Measurements from ENCODE around the gene TSPAN10.

The TSPAN10 gene

DNA sequence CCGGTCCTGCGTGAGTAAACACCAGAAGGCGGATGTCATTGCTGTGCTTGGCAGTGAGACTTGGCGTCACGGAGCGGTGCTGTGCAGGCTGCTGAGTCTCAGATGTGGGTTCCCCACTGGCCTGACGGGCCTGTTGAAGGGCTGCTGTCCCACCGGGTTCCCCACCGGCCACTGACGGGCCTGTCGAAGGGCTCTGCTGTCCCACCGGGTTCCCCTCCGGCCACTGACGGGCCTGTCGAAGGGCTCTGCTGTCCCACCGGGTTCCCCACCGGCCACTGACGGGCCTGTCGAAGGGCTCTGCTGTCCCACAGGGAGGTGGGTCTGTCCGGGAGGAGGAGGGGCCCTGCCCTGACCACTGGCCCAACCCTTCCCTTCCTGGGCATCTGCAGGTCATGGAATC lies 49.6 kb downstream of the TSPAN10 start:
- Histone ChIP-seq H3K36me3 (ENCODE audit: insufficient read depth, low read length) (peaks cover 51% of the 10 kb centered on the region), H3K9me3 (ENCODE audit: low read depth, low read length) (no peaks in the 10 kb centered on the region), H3K27ac (no peak overlapping the region), H3K9ac (ENCODE audit: insufficient read length) (no peak overlapping the region), H3K4me3 (no peak overlapping the region)
- DNase-seq (ENCODE audit: low read depth, low spot score): no peak
- TF ChIP-seq FOXP2 (optimal IDR thresholded peaks at IDR 0.05; ENCODE audit: control extremely low read depth, extremely low read length, insufficient read depth): no peak
- TF ChIP-seq EZH2 (IDR thresholded peaks at IDR 0.05): no peak
- no peak for TF ChIP-seq POLR2AphosphoS5 (IDR thresholded peaks at IDR 0.05; ENCODE audit: borderline replicate concordance, low read depth, low read length)

- DNase-seq (ENCODE audit: low read depth, low spot score): no peak
- no peak overlapping the region for H3K27ac ChIP-seq
- no peak overlapping the region for H3K9ac ChIP-seq (ENCODE audit: insufficient read length)
- TF ChIP-seq POLR2AphosphoS5 (IDR thresholded peaks at IDR 0.05; ENCODE audit: borderline replicate concordance, low read depth, low read length) (no peak), EZH2 (IDR thresholded peaks at IDR 0.05) (no peak), FOXP2 (optimal IDR thresholded peaks at IDR 0.05; ENCODE audit: control extremely low read depth, extremely low read length, insufficient read depth) (no peak)
- H3K9me3 ChIP-seq (ENCODE audit: low read depth, low read length): no peaks in the 10 kb centered on the region
- peaks cover 60% of the 10 kb centered on the region for H3K36me3 ChIP-seq (ENCODE audit: insufficient read depth, low read length)
- no peak overlapping the region for H3K4me3 ChIP-seq
Observed at GRCh38 chr17:81687770-81688541, 51.0 kb downstream of the TSPAN10 start.

DNA sequence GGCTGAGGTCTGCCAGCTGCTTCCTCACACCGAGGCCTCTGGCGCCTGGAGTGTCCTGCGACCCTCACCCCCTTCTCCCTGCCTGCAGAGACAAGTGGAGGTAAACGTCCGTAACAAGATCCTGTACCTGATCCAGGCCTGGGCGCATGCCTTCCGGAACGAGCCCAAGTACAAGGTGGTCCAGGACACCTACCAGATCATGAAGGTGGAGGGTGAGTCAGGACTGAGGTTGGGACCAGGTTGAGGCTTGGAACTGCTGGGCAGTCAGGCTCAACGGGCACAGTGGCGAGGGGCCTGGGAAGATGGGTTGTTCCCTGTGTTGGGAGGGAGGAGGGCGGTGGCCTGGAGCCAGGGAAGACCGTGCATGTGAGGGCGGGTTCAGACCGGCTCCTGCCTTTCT lies 51.6 kb downstream of the TSPAN10 start:
- Histone ChIP-seq H3K27ac (no peak overlapping the region), H3K9me3 (ENCODE audit: low read depth, low read length) (no peaks in the 10 kb centered on the region), H3K4me3 (no peak overlapping the region), H3K9ac (ENCODE audit: insufficient read length) (no peak overlapping the region), H3K36me3 (ENCODE audit: insufficient read depth, low read length) (peaks cover 61% of the 10 kb centered on the region)
- TF ChIP-seq EZH2 (IDR thresholded peaks at IDR 0.05) (no peak), FOXP2 (optimal IDR thresholded peaks at IDR 0.05; ENCODE audit: control extremely low read depth, extremely low read length, insufficient read depth) (no peak), POLR2AphosphoS5 (IDR thresholded peaks at IDR 0.05; ENCODE audit: borderline replicate concordance, low read depth, low read length) (no peak)
- no peak for DNase-seq (ENCODE audit: low read depth, low spot score)

DNA sequence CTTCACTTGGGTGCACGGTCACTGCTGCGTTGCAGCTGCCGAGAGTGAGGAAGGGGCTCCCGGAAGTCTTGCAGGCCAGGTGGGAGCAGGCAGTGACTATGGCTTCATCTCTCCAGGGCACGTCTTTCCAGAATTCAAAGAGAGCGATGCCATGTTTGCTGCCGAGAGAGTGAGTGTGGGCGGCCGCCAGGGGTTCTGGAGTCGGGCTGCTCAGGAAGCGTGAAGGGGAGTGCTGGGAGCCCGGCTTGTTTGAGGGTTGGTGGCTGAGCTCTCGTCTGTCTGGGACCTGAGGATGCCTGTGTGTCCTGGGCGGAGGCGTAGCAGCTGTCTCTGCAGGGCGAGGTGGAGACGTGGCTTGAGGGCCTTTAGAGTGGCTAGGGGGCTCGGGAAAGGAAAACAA lies 53.1 kb downstream of the TSPAN10 start:
- Histone ChIP-seq H3K27ac (no peak overlapping the region), H3K4me3 (no peak overlapping the region), H3K9ac (ENCODE audit: insufficient read length) (no peak overlapping the region), H3K9me3 (ENCODE audit: low read depth, low read length) (no peaks in the 10 kb centered on the region), H3K36me3 (ENCODE audit: insufficient read depth, low read length) (peaks cover 75% of the 10 kb centered on the region)
- no peak for TF ChIP-seq POLR2AphosphoS5 (IDR thresholded peaks at IDR 0.05; ENCODE audit: borderline replicate concordance, low read depth, low read length)
- TF ChIP-seq EZH2 (IDR thresholded peaks at IDR 0.05): no peak
- no peak for TF ChIP-seq FOXP2 (optimal IDR thresholded peaks at IDR 0.05; ENCODE audit: control extremely low read depth, extremely low read length, insufficient read depth)
- DNase-seq (ENCODE audit: low read depth, low spot score): no peak

- TF ChIP-seq FOXP2 (optimal IDR thresholded peaks at IDR 0.05; ENCODE audit: control extremely low read depth, extremely low read length, insufficient read depth): no peak
- TF ChIP-seq EZH2 (IDR thresholded peaks at IDR 0.05): no peak
- TF ChIP-seq POLR2AphosphoS5 (IDR thresholded peaks at IDR 0.05; ENCODE audit: borderline replicate concordance, low read depth, low read length): no peak
- H3K36me3 ChIP-seq (ENCODE audit: insufficient read depth, low read length): peaks cover 77% of the 10 kb centered on the region
- H3K9ac ChIP-seq (ENCODE audit: insufficient read length): no peak overlapping the region
- no peaks in the 10 kb centered on the region for H3K9me3 ChIP-seq (ENCODE audit: low read depth, low read length)
- DNase-seq (ENCODE audit: low read depth, low spot score): no peak
- H3K27ac ChIP-seq: peak overlapping the region; percentile 46; the same call in 1 of the 2 replicates
- H3K4me3 ChIP-seq: no peak overlapping the region
Observed at GRCh38 chr17:81690549-81690948, 53.6 kb downstream of the TSPAN10 start.

DNA sequence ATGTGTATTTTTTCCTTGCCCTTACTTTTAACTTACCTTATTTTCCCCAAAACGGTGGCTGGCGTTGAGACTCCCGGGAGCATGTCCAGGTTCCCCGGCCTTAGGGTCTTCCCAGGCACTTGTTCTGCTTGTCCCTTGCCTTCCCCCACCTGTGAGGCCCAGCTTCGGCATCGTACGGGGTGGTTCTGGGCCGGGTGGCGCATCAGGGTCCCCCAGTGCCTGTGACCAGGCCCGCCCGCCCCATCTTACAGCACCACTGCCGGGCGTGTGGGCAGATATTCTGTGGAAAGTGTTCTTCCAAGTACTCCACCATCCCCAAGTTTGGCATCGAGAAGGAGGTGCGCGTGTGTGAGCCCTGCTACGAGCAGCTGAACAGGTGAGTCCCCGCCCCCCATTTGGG lies 54.2 kb downstream of the TSPAN10 start:
- Histone ChIP-seq H3K27ac (peak overlapping the region; percentile 46; the same call in 1 of the 2 replicates), H3K36me3 (ENCODE audit: insufficient read depth, low read length) (peaks cover 77% of the 10 kb centered on the region), H3K9me3 (ENCODE audit: low read depth, low read length) (no peaks in the 10 kb centered on the region), H3K4me3 (no peak overlapping the region), H3K9ac (ENCODE audit: insufficient read length) (no peak overlapping the region)
- TF ChIP-seq EZH2 (IDR thresholded peaks at IDR 0.05) (no peak), POLR2AphosphoS5 (IDR thresholded peaks at IDR 0.05; ENCODE audit: borderline replicate concordance, low read depth, low read length) (no peak), FOXP2 (optimal IDR thresholded peaks at IDR 0.05; ENCODE audit: control extremely low read depth, extremely low read length, insufficient read depth) (no peak)
- no peak for DNase-seq (ENCODE audit: low read depth, low spot score)

DNA sequence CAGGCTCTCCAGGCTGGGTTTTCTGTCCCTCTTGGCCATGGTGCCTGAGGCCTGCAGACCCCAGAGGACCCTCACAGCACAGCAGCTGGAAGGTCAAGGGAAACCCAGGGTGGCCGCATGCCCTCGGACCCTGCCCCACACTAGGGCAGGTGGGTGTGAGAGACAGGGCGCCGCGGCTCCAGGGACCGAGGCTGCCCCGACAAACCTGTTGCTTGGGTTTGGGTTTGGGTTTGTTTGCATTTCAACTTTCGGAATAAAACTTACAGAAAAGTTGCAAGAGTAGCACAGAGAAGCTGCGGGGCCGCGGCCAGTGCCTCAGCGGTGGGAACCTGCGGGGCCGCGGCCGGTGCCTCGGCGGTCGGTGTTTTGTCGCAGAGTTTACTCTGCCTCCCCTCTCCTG lies 54.6 kb downstream of the TSPAN10 start:
- Histone ChIP-seq H3K4me3 (no peak overlapping the region), H3K9me3 (ENCODE audit: low read depth, low read length) (no peaks in the 10 kb centered on the region), H3K36me3 (ENCODE audit: insufficient read depth, low read length) (peaks cover 77% of the 10 kb centered on the region), H3K27ac (no peak overlapping the region), H3K9ac (ENCODE audit: insufficient read length) (no peak overlapping the region)
- DNase-seq (ENCODE audit: low read depth, low spot score): no peak
- TF ChIP-seq POLR2AphosphoS5 (IDR thresholded peaks at IDR 0.05; ENCODE audit: borderline replicate concordance, low read depth, low read length): no peak
- TF ChIP-seq EZH2 (IDR thresholded peaks at IDR 0.05): no peak

GRCh38 chr17:81693509-81694210 lies 56.7 kb downstream of the TSPAN10 start:
- Histone ChIP-seq H3K9me3 (ENCODE audit: low read depth, low read length) (no peaks in the 10 kb centered on the region), H3K9ac (ENCODE audit: insufficient read length) (no peak overlapping the region), H3K27ac (no peak overlapping the region), H3K36me3 (ENCODE audit: insufficient read depth, low read length) (peaks cover 84% of the 10 kb centered on the region), H3K4me3 (no peak overlapping the region)
- DNase-seq (ENCODE audit: low read depth, low spot score): no peak
- TF ChIP-seq FOXP2 (optimal IDR thresholded peaks at IDR 0.05; ENCODE audit: control extremely low read depth, extremely low read length, insufficient read depth) (no peak), EZH2 (IDR thresholded peaks at IDR 0.05) (no peak), POLR2AphosphoS5 (IDR thresholded peaks at IDR 0.05; ENCODE audit: borderline replicate concordance, low read depth, low read length) (no peak; the same call in 1 of the 2 replicates)

Data from SK-N-MC (cell line).